K562 (cell line): ENCODE results near the gene KCNK10. TPM values are rescaled to one million over a fixed set of nuclear protein-coding genes. Genes with fewer than 3 reads are reported as not detected.

Source experiments
- ATAC-seq: fragments of 200-7000 bp; cut with Tn5 transposase; 3 replicates; pipeline ENCODE4 v1.9.1; 2020; ENCODE audit warnings: moderate library complexity
- BruUV-seq: library from RNA; stranded (reverse); fragments of 400-500 nt; replicated peaks from 2 replicates; lab custom pipeline; 2021; lab: Mats Ljungman, UMichigan
- CTCF ChIA-PET: fragments of 300-600 bp; formaldehyde crosslinking; extraction: SDS; loops from one replicate; lab custom pipeline; 2021; ENCODE audit warnings: low intra/inter-chr PET ratio; lab: Yijun Ruan, JAX
- POLR2A ChIA-PET: fragments of 300-600, 350-650 bp; sonication (Branson Sonifier 250); formaldehyde crosslinking; extraction: SDS; loops from one replicate; lab custom pipeline; 2021; ENCODE audit warnings: antibody characterized with exemption, inconsistent platforms; lab: Yijun Ruan, JAX
- DNase-seq, 4 experiments: peaks; one replicate each; pipeline versions ENCODE4 v3.0.0 to v3.0.0-alpha.2; 2011 to 2018; ENCODE audit warnings: low spot score in 3 of 4, mixed read lengths in 3 of 4; ENCODE audit errors: extremely low read depth in 1 of 4
- FAIRE-seq: peaks from 2 replicates; lab custom pipeline; 2011; peaks lifted over from hg19 to GRCh38; lab: Jason Lieb, UNC
- H2AFZ ChIP-seq: 2 replicates; pipeline ENCODE4 v1.6.0; 2011; ENCODE audit warnings: low read depth, low read length, control low read depth, inconsistent platforms
- H3K27ac ChIP-seq: fragments of 200-600 bp; 3 replicates; pipeline ENCODE4 v1.8.0; 2011; ENCODE audit warnings: low read depth, mild to moderate bottlenecking, control low read depth, inconsistent platforms, low read length, moderate library complexity, mixed read lengths; ENCODE audit errors: extremely low read depth
- H3K27me3 ChIP-seq, 2 experiments: fragments of 300-600 bp in 1 of 2; 2 replicates in 1 of 2; 3 replicates in 1 of 2; pipeline versions ENCODE4 v1.6.0 to v1.8.0; 2011; ENCODE audit warnings: inconsistent platforms in 2 of 2, low read length in 2 of 2, mild to moderate bottlenecking in 1 of 2, mixed read lengths in 1 of 2, moderate library complexity in 1 of 2; ENCODE audit not compliant: control insufficient read depth in 2 of 2, insufficient read depth in 2 of 2
- H3K36me3 ChIP-seq: fragments of 300-600 bp; 3 replicates; pipeline ENCODE4 v1.8.0; 2011; ENCODE audit warnings: mild to moderate bottlenecking, low read length, inconsistent platforms; ENCODE audit not compliant: control insufficient read depth, insufficient read depth
- H3K4me1 ChIP-seq, 2 experiments: fragments of 200-600 bp in 1 of 2; replicated peaks in 1 of 2; 2 replicates in 1 of 2; 3 replicates in 1 of 2; pipeline versions ENCODE4 v1.5.1 to v1.8.0; 2011; ENCODE audit warnings: inconsistent platforms in 2 of 2, low read length in 2 of 2, mild to moderate bottlenecking in 1 of 2, mixed read lengths in 1 of 2, moderate library complexity in 1 of 2; ENCODE audit not compliant: control insufficient read depth in 2 of 2, insufficient read depth in 2 of 2
- H3K4me2 ChIP-seq: 2 replicates; pipeline ENCODE4 v1.6.1; 2011; ENCODE audit warnings: low read length, control low read depth, inconsistent platforms, mixed read lengths; ENCODE audit not compliant: insufficient read depth
- H3K4me3 ChIP-seq: fragments of 200-600 bp; sonication (generic), shearing (Covaris generic); 2 replicates; pipeline ENCODE4 v1.5.1; 2016; ENCODE audit warnings: control low read depth, inconsistent platforms
- H3K79me2 ChIP-seq: fragments of 200-600 bp; 3 replicates; pipeline ENCODE4 v1.8.0; 2011; ENCODE audit warnings: low read length, inconsistent platforms; ENCODE audit not compliant: control insufficient read depth, insufficient read depth
- H3K9ac ChIP-seq, 2 experiments: 2 replicates each; pipeline versions ENCODE4 v1.6.0 to v1.6.1; 2011; ENCODE audit warnings: low read depth in 2 of 2, low read length in 2 of 2, control low read depth in 1 of 2, inconsistent platforms in 1 of 2, mild to moderate bottlenecking in 1 of 2, mixed read lengths in 1 of 2; ENCODE audit not compliant: insufficient read depth in 1 of 2
- H3K9me1 ChIP-seq: one replicate; pipeline ENCODE4 v1.6.0; 2011; ENCODE audit warnings: inconsistent platforms, mild to moderate bottlenecking, low read length, moderate library complexity; ENCODE audit not compliant: control insufficient read depth, insufficient read depth
- H3K9me3 ChIP-seq: replicated peaks from 2 replicates; pipeline ENCODE4 v1.5.1; 2011; ENCODE audit warnings: low read depth, low read length, inconsistent platforms; ENCODE audit not compliant: control insufficient read depth, insufficient read depth
- H4K20me1 ChIP-seq: replicated peaks from 2 replicates; pipeline ENCODE4 v1.6.1; 2011; ENCODE audit warnings: low read length, inconsistent platforms, mixed read lengths; ENCODE audit not compliant: control insufficient read depth, insufficient read depth
- CC2D1A ChIP-seq: fragments of 450-650 bp; IDR thresholded peaks from 2 replicates; pipeline ENCODE4 v1.6.1; 2017; ENCODE audit warnings: mild to moderate bottlenecking
- DIDO1 ChIP-seq: fragments of 450-650 bp; IDR thresholded peaks from 2 replicates; pipeline ENCODE4 v1.6.1; 2016; ENCODE audit warnings: low read depth, missing biosample characterization, missing genetic modification characterization
- SAFB ChIP-seq: fragments of 200-400 bp; formaldehyde crosslinking; IDR thresholded peaks from 2 replicates; pipeline ENCODE4 v1.6.1; 2017; ENCODE audit warnings: low read depth, low read length, borderline replicate concordance
- STAT6 ChIP-seq: sonication (generic); formaldehyde crosslinking; IDR thresholded peaks from 2 replicates; pipeline ENCODE4 v1.8.1; 2023; ENCODE audit warnings: mild to moderate bottlenecking, missing genetic modification reagents
- TCF7 ChIP-seq: sonication (generic); IDR thresholded peaks from 2 replicates; pipeline ENCODE4 v1.6.1; 2016; ENCODE audit warnings: antibody characterized with exemption, borderline replicate concordance
- ZNF668 ChIP-seq: fragments of 250-450 bp; sonication (Bioruptor Pico); IDR thresholded peaks from 2 replicates; pipeline ENCODE4 v1.8.0; 2022; ENCODE audit warnings: mild to moderate bottlenecking, inconsistent platforms
- WGBS: fragments of 100-300 bp; shearing (Covaris generic); methylation state at CpG from one replicate; pipeline ENCODE4 v1.1.6; 2016; ENCODE audit warnings: low coverage, mixed read lengths; ENCODE audit not compliant: insufficient coverage; ENCODE audit errors: missing lambda C conversion rate; 5-methylcytosine and 5-hydroxymethylcytosine counted together
- in situ Hi-C: fragments of 300-500 bp; cut with MboI; formaldehyde crosslinking; loops from 4 replicates; pipeline ENCODE4 v1.15.0; 2018; ENCODE audit warnings: inconsistent platforms, mixed read lengths
- intact Hi-C: fragments of 100-400 bp; cut with micrococcal nuclease; formaldehyde crosslinking; loops from 2 replicates; pipeline ENCODE4 v1.14.2; 2022
- polyA plus RNA-seq, 8 experiments: library from polyadenylated mRNA; depleted of rRNA in 4 of 8; stranded (reverse) in 5 of 8; unstranded in 3 of 8; fragments of >200 nt; fragmentation: Nextera tagmentation in 2 of 8; fragmentation: Illumina TruSeq in 1 of 8; extraction: Ambion mirVana in 2 of 8; extraction: Trizol in 1 of 8; gene quantifications; 2 replicates each; pipeline versions ENCODE4 v1.2.1 to v1.2.3, GENCODE V29; 2011 to 2014; ENCODE audit warnings: inconsistent platforms in 1 of 8, missing spikeins in 1 of 8
- total RNA-seq, 7 experiments: library from RNA; depleted of rRNA in 6 of 7; stranded (reverse); fragments of >200 nt in 6 of 7; fragmentation: Illumina TruSeq in 2 of 7; extraction: Trizol in 2 of 7; gene quantifications; 2 replicates each; pipeline versions ENCODE4 v1.2.1 to v1.2.3, GENCODE V29; 2011 to 2021; ENCODE audit warnings: low replicate concordance in 1 of 7

Gene KCNK10
- total and polyA plus RNA-seq, 9 of the 15 experiments (the other 6 are each of a cell fraction or from before 2014, with no cell fraction given), result not detected

GRCh38 chr14:88210426-88210825 lies 112.6 kb downstream of the KCNK10 start:
- Histone ChIP-seq H3K9ac (no peak overlapping the region), H2AFZ (no peak overlapping the region), H4K20me1 (no peaks in the 10 kb centered on the region), H3K9me3 (no peaks in the 10 kb centered on the region), H3K79me2 (no peaks in the 10 kb centered on the region), H3K36me3 (no peaks in the 10 kb centered on the region), H3K27ac (no peak overlapping the region), H3K4me3 (no peak overlapping the region), H3K4me1 (no peaks in the 10 kb centered on the region), H3K4me2 (no peak overlapping the region), H3K27me3 (no peaks in the 10 kb centered on the region; a peak in 1 of 5 replicates), H3K9me1 (no peaks in the 10 kb centered on the region)
- ChIA-PET CTCF (no interaction called here), POLR2A (no interaction called here)
- 6% methylated on average over 5 of the region's 8 CpGs for WGBS
- no peak for ATAC-seq
- BruUV-seq, result no TSS peak
- intact Hi-C loops, result no loop called here
- in situ Hi-C loops, result no loop called here
- no peak for FAIRE-seq
- TF ChIP-seq STAT6 (CRISPR knock-in tag) (no peak), TCF7 (no peak), ZNF668 (CRISPR knock-in tag) (no peak), DIDO1 (tag) (no peak), CC2D1A (no peak), SAFB (no peak)
- DNase-seq, result no peak
